ENCODE results near the gene EPHX1. TPM values are rescaled to one million over a fixed set of nuclear protein-coding genes. Genes with fewer than 3 reads are reported as not detected.

The EPHX1 gene
- total RNA-seq, 1 donor from 2014 or later = 41.5 TPM

DNA sequence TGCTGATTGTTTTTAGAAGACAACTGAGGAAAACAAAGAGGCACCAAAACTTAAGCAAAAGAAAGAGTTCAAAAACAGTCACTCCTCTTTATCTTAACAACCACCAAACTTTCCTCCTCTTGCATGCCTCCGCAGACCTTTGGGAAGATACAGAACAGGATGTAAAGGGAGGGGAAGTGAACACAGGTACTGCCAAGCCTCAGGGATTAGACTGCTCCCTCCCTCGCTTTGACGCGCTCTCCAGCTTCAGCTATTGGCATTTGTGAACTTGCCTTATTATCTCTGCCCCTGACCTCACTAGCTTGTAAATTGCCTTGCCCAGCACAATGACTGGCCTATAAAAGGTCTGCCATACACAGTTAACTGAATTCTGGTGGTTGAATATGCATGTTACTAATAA, 37.1 kb upstream of the EPHX1 start:
- H3K4me1 Mint-ChIP-seq (ENCODE audit: low read depth) = peaks cover 39% of the 10 kb centered on the region
- H3K27me3 Mint-ChIP-seq = no peaks in the 10 kb centered on the region
- H3K9me3 Mint-ChIP-seq (ENCODE audit: low read depth) = no peaks in the 10 kb centered on the region
- TF ChIP-seq CTCF (IDR thresholded peaks at IDR 0.05; ENCODE audit: unreplicated experiment) = no peak
- no peaks in the 10 kb centered on the region for H3K36me3 Mint-ChIP-seq (ENCODE audit: insufficient read depth)
- no peak overlapping the region for H3K4me3 Mint-ChIP-seq (ENCODE audit: low read depth)
- no peak for DNase-seq (ENCODE audit: low spot score, unreplicated experiment)
- peak overlapping the region; percentile 87 for H3K27ac Mint-ChIP-seq

DNA sequence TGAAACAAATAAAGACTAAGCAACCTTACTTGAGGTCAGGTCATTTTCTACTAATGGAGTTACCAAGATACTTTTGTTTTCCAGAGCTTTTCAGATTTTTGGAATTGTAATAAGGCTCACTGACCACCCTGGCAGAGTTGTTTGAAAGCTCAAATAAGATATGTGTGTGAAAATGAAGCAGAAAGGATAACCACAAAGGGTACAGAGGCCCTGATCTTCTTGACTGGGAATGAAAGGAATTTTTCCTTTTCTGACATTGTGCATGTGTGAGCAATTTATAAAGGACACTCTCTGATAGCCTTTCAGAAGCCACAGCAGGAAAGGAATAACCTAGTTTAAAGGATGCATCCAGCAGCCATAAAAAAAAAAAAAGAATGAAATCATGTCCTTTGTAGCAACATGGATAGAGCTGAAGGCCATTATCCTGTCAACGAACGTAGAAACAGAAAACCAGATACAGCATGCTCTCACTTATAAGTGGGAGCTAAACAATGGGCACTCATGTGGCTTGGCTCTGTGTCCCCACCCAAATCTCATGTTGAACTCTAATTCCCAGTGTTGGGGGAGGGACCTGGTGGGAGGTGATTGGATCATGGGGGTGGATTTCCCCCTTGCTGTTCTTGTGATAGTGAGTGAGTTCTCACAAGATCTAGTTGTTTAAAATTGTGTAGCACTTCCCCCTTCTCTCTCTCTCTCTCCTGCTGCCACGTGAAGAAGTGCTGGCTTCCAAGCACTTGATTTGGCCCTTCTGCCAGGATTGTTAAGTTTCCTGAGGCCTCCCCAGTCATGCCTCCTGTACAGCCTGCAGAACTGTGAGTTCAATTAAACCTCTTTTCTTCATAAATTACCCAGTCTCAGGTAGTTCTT, 35.4 kb upstream of the EPHX1 start:
- Mint-ChIP-seq H3K9me3 (ENCODE audit: low read depth) (no peaks in the 10 kb centered on the region), H3K27ac (no peak overlapping the region)
- no peak for DNase-seq (ENCODE audit: low spot score, unreplicated experiment)

GRCh38 chr1:225776294-225776693, 33.6 kb upstream of the EPHX1 start:
- DNase-seq (ENCODE audit: low spot score, unreplicated experiment) = no peak
- H3K4me3 Mint-ChIP-seq (ENCODE audit: low read depth) = no peak overlapping the region
- H3K36me3 Mint-ChIP-seq (ENCODE audit: insufficient read depth) = peaks cover 7% of the 10 kb centered on the region
- no peaks in the 10 kb centered on the region for H3K27me3 Mint-ChIP-seq
- TF ChIP-seq CTCF (IDR thresholded peaks at IDR 0.05; ENCODE audit: unreplicated experiment) = no peak
- no peak overlapping the region for H3K27ac Mint-ChIP-seq
- H3K4me1 Mint-ChIP-seq (ENCODE audit: low read depth) = peaks cover 31% of the 10 kb centered on the region
- no peaks in the 10 kb centered on the region for H3K9me3 Mint-ChIP-seq (ENCODE audit: low read depth)

More for the DNA sequence above, 35.4 kb upstream of the EPHX1 start:
- Mint-ChIP-seq H3K4me3 (ENCODE audit: low read depth) (no peak overlapping the region), H3K27me3 (no peaks in the 10 kb centered on the region), H3K4me1 (ENCODE audit: low read depth) (peaks cover 27% of the 10 kb centered on the region), H3K36me3 (ENCODE audit: insufficient read depth) (peaks cover 2% of the 10 kb centered on the region)
- TF ChIP-seq CTCF (IDR thresholded peaks at IDR 0.05; ENCODE audit: unreplicated experiment) = no peak

- H3K4me3 Mint-ChIP-seq (ENCODE audit: low read depth) = no peak overlapping the region
- H3K36me3 Mint-ChIP-seq (ENCODE audit: insufficient read depth) = peaks cover 7% of the 10 kb centered on the region
- H3K9me3 Mint-ChIP-seq (ENCODE audit: low read depth) = no peaks in the 10 kb centered on the region
Measured at GRCh38 chr1:225777058-225777582, 32.8 kb upstream of the EPHX1 start.

More at GRCh38 chr1:225777058-225777582, 32.8 kb upstream of the EPHX1 start:
- no peak for TF ChIP-seq CTCF (IDR thresholded peaks at IDR 0.05; ENCODE audit: unreplicated experiment)
- Mint-ChIP-seq H3K27me3 (no peaks in the 10 kb centered on the region), H3K4me1 (ENCODE audit: low read depth) (peaks cover 30% of the 10 kb centered on the region), H3K27ac (no peak overlapping the region)
- DNase-seq (ENCODE audit: low spot score, unreplicated experiment) = no peak

Data from progenitor cell of endocrine pancreas (in vitro differentiated cells).